ENCODE measurements around the gene RPS6KA3. TPM values are rescaled to one million over a fixed set of nuclear protein-coding genes. Genes with fewer than 3 reads are reported as not detected.

Gene RPS6KA3
- total RNA-seq, 4 donors from 2014 or later = 48.9 to 59.0 (median 50.6) TPM

DNA sequence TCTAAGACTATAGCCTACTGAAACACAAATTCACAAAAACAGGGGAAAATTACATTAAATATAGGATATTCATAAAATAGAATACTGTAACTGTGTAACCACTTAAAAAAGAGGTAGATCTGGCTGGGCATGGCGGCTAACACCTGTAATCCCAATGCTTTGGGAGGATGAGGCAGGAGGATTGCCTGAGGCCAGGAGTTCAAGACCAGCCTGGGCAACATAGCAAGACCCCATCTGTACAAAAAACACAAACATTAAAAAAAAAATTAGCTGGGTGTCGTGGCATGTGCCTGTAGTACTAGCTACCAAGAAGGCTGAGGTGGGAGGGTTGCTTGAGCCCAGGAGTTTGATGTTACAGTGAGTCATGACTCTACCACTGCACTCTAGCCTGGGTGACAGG lies 33.4 kb downstream of the RPS6KA3 start:
- DNase-seq = no peak
- intact Hi-C loops (cut with DNase I; ENCODE audit: low total_unique reads) = no loop called here
- no peak overlapping the region for H3K4me3 ChIP-seq
- TF ChIP-seq, protein P1, sequence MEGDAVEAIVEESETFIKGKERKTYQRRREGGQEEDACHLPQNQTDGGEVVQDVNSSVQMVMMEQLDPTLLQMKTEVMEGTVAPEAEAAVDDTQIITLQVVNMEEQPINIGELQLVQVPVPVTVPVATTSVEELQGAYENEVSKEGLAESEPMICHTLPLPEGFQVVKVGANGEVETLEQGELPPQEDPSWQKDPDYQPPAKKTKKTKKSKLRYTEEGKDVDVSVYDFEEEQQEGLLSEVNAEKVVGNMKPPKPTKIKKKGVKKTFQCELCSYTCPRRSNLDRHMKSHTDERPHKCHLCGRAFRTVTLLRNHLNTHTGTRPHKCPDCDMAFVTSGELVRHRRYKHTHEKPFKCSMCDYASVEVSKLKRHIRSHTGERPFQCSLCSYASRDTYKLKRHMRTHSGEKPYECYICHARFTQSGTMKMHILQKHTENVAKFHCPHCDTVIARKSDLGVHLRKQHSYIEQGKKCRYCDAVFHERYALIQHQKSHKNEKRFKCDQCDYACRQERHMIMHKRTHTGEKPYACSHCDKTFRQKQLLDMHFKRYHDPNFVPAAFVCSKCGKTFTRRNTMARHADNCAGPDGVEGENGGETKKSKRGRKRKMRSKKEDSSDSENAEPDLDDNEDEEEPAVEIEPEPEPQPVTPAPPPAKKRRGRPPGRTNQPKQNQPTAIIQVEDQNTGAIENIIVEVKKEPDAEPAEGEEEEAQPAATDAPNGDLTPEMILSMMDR (IDR thresholded peaks at IDR 0.05) = no peak
- no peak for TF ChIP-seq POLR2A (IDR thresholded peaks at IDR 0.05)
- peaks cover 0 to 3% of the 10 kb centered on the region in 2 donors for H3K9me3 ChIP-seq
- no peaks in the 10 kb centered on the region for H3K27me3 ChIP-seq
- H3K27ac ChIP-seq = no peak overlapping the region
- H3K4me1 ChIP-seq = no peaks in the 10 kb centered on the region
- no peaks in the 10 kb centered on the region for H3K36me3 ChIP-seq

DNA sequence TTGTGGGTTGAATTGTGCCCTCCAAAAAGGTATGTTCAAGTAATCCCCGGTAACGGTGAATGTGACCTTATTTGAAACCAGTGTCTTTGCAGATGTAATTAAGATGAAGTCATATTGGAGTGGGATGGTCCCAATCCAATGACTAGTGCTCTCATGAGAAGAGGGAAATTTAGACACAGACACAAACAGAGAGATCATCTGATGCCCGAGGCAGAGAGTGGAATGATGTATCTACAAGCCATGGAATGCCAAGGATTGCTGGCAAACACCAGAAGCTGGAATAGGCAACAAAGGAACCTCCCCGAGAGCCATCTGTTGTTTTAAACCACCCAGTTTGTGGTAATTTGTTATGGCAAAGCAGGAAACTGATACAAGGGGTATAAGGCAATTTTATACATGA lies 35.1 kb downstream of the RPS6KA3 start:
- TF ChIP-seq, protein P1 (IDR thresholded peaks at IDR 0.05) = no peak
- TF ChIP-seq POLR2A (IDR thresholded peaks at IDR 0.05) = no peak
- Histone ChIP-seq H3K4me1 (no peaks in the 10 kb centered on the region), H3K9me3 (peaks cover 0 to 3% of the 10 kb centered on the region in 2 donors), H3K36me3 (no peaks in the 10 kb centered on the region), H3K4me3 (no peak overlapping the region), H3K27me3 (no peaks in the 10 kb centered on the region), H3K27ac (no peak overlapping the region)
- DNase-seq = no peak
- intact Hi-C loops (cut with DNase I; ENCODE audit: low total_unique reads) = no loop called here

DNA sequence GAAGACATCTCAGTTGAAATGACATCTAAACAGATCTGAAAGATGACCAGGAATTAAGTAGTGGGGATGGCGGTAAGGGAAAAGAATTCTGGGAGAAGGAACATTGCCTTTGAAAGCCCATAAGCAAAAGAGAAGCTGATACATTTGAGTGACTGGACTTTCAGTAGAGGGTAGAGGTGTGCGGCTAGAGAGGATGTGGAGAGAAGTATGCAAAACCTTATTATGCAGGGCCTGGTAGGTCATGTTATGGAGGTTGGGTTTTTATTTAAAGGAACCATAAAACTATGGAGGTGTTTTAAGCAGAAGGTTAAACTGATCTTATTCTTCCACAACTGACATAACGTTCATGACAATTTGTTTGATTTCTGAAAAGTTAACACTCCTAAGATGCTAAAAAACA lies 36.3 kb downstream of the RPS6KA3 start:
- Histone ChIP-seq H3K36me3 (no peaks in the 10 kb centered on the region), H3K9me3 (no peaks in the 10 kb centered on the region), H3K27ac (no peak overlapping the region), H3K27me3 (no peaks in the 10 kb centered on the region), H3K4me1 (no peaks in the 10 kb centered on the region), H3K4me3 (no peak overlapping the region)
- intact Hi-C loops (cut with DNase I; ENCODE audit: low total_unique reads) = no loop called here
- TF ChIP-seq POLR2A (IDR thresholded peaks at IDR 0.05) = no peak
- TF ChIP-seq, protein P1 (IDR thresholded peaks at IDR 0.05) = no peak
- DNase-seq = no peak

DNA sequence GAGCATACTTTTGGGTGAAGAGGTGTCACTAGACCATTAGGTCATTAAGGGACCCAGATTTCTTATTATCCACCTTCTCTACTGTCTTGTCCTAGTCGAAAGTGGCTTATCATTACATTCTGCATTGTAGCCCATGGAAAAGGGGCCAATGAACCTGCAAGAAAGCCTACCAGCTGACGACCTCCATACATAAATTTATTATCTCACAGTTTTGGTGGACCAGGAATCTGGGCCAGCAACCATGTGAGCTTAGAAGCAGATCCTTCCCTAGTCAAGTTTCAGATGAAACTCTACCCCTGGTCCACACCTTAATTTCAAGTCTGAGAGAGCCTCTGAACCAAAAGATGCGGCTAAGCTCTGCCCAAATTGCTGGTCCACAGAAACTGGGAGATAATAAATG lies 37.6 kb downstream of the RPS6KA3 start:
- no peaks in the 10 kb centered on the region for H3K36me3 ChIP-seq
- DNase-seq = no peak
- no peak overlapping the region for H3K4me3 ChIP-seq
- no peaks in the 10 kb centered on the region for H3K27me3 ChIP-seq
- H3K27ac ChIP-seq = no peak overlapping the region
- no peaks in the 10 kb centered on the region for H3K9me3 ChIP-seq
- no peaks in the 10 kb centered on the region for H3K4me1 ChIP-seq
- intact Hi-C loops (cut with DNase I; ENCODE audit: low total_unique reads) = no loop called here
- TF ChIP-seq, protein P1 (IDR thresholded peaks at IDR 0.05) = no peak
- no peak for TF ChIP-seq POLR2A (IDR thresholded peaks at IDR 0.05)

DNA sequence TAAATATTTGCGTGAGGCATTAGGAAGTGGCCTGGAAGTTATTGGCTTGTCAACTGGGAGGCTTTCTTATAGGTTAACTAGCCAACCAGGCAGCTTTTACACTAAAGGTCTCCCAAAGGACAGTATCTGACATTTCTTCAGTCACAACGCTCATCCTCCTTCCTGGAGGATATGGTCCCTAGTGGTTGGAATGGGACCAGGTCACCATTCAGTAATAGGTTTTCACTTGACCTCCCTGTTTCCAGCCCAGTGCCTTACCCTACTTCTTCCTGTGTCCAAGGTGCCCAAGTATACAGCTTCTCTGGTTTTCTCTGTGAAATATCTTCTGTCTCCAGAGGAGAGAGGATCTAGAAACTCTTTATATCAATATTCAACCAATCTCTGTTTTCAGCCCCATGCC lies 38.5 kb downstream of the RPS6KA3 start:
- TF ChIP-seq, protein P1 (IDR thresholded peaks at IDR 0.05) = no peak
- TF ChIP-seq POLR2A (IDR thresholded peaks at IDR 0.05) = no peak
- H3K4me3 ChIP-seq = no peak overlapping the region
- intact Hi-C loops (cut with DNase I; ENCODE audit: low total_unique reads) = no loop called here
- H3K9me3 ChIP-seq = no peaks in the 10 kb centered on the region
- H3K4me1 ChIP-seq = no peaks in the 10 kb centered on the region
- no peaks in the 10 kb centered on the region for H3K27me3 ChIP-seq
- no peak for DNase-seq
- H3K36me3 ChIP-seq = no peaks in the 10 kb centered on the region
- no peak overlapping the region for H3K27ac ChIP-seq

Measured in uterus (tissue), 4 donors.